HAP-1 (cell line): ENCODE measurements around the gene LUZP1.
"Not testable (repeated sequence)": the region's sequence is repeated elsewhere in the genome, so short reads cannot be mapped to it uniquely, and the experiment has no call there.

Experiments
- DNase-seq, 2 experiments: peaks; one replicate each; pipeline ENCODE4 v3.0.0-alpha.2; 2016 to 2020; ENCODE audit warnings: low spot score in 2 of 2
- H3K27me3 ChIP-seq: fragments of 250-450 bp; sonication (Bioruptor Pico); 2 replicates; pipeline ENCODE4 v1.5.1; 2020; ENCODE audit warnings: low read depth, mild to moderate bottlenecking, moderate library complexity
- H3K36me3 ChIP-seq: fragments of 250-450 bp; sonication (Bioruptor Pico); replicated peaks from 2 replicates; pipeline ENCODE4 v1.5.1; 2020; ENCODE audit warnings: mild to moderate bottlenecking
- H3K4me1 ChIP-seq: fragments of 250-450 bp; sonication (Bioruptor Pico); 2 replicates; pipeline ENCODE4 v1.5.1; 2020; ENCODE audit warnings: mild to moderate bottlenecking
- H3K4me3 ChIP-seq: fragments of 250-450 bp; sonication (Bioruptor Pico); 2 replicates; pipeline ENCODE4 v1.5.1; 2020; ENCODE audit warnings: mild to moderate bottlenecking, moderate library complexity
- H3K9me3 ChIP-seq: fragments of 250-450 bp; sonication (Bioruptor Pico); 2 replicates; pipeline ENCODE4 v1.5.1; 2020; ENCODE audit warnings: mild to moderate bottlenecking, moderate library complexity
- in situ Hi-C: fragments of 300-500 bp; cut with MboI; formaldehyde crosslinking; loops from 3 replicates; pipeline ENCODE4 v1.14.3; 2020; ENCODE audit warnings: low sequenced_read_pairs, inconsistent platforms, mixed read lengths

The LUZP1 gene

DNA sequence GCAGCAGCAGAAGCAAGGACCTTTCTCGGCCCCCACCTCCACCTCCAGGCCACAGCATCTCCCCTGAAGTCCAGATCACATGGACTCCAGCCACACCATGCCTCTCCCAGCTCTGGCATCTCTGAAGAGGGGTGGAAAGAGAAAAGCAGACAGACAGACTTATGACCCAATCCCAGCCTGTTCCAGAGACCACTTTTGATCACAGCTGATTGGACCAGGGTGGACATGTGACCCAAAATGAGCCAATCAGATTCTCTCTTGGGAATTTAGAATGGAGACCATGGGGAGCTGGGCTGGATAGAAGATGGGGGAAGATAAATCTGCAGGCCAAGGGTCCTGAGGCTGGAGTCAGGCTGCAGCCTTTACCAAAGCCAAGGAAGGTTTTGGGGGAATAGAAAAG is 32.2 kb upstream of the LUZP1 start:
- in situ Hi-C loops: no loop called here
- no peaks in the 10 kb centered on the region for H3K9me3 ChIP-seq
- H3K36me3 ChIP-seq: no peaks in the 10 kb centered on the region
- no peaks in the 10 kb centered on the region for H3K27me3 ChIP-seq
- H3K4me1 ChIP-seq: no peaks in the 10 kb centered on the region
- no peak for DNase-seq
- H3K4me3 ChIP-seq: no peak overlapping the region

DNA sequence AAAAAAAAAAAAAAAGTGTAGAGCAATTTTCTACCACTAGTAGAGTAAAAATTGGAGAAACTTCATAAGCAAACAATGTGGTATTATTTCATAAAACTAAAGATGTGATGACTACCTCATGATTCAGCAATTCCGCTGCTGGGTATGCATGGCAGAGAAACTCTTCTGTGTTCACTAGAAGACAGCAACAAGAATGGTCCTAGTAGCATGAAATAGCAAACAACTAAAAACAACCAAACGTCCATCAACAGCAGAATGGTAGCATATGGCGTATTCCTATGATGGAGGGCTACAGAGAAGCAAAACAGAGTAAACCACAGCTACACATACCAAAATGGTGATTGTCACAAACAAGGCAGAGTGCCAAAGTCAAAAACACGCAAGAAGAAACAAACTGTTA is 29.7 kb upstream of the LUZP1 start:
- no peaks in the 10 kb centered on the region for H3K4me1 ChIP-seq
- DNase-seq: no peak
- in situ Hi-C loops: no loop called here

DNA sequence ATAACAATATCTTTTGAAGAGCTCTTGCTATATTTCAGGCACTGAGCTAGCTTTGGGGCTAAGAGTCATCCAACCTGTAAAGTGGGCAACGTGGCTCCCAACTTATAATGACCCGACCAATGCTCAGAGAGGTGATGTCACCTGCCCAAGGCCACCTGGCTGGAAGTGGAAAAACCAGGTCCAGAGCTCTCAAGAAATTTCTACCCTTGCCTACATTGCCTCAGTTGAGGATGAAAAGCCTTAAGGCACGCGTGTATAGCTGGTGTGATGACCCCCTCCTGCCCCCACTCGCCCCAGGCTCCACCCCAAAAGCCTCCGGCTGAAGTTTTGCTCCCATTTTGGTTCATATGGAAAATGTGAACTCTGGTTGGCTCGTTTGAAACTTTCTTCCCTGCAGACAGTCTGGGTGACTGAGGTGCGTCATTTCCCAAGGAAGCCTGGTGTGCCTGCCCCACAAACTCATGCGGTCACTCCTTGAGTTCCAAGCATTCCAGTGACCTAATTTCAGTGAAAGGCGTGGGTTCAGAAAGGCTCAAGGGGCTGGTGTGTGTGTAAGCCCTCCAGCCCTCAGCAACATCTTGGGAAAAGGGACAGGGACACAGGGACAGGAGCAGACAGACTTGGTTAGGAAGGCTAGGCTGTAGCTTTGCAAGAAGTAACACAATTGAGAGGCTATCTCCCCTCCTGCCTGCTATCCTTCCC is 28.1 kb upstream of the LUZP1 start:
- in situ Hi-C loops: no loop called here
- Histone ChIP-seq H3K36me3 (no peaks in the 10 kb centered on the region), H3K4me1 (no peaks in the 10 kb centered on the region), H3K27me3 (no peaks in the 10 kb centered on the region), H3K9me3 (no peaks in the 10 kb centered on the region), H3K4me3 (no peak overlapping the region)
- DNase-seq: no peak

More for the DNA sequence above, 29.7 kb upstream of the LUZP1 start:
- no peaks in the 10 kb centered on the region for H3K27me3 ChIP-seq
- H3K9me3 ChIP-seq: no peaks in the 10 kb centered on the region
- no peaks in the 10 kb centered on the region for H3K36me3 ChIP-seq
- H3K4me3 ChIP-seq: no peak overlapping the region

DNA sequence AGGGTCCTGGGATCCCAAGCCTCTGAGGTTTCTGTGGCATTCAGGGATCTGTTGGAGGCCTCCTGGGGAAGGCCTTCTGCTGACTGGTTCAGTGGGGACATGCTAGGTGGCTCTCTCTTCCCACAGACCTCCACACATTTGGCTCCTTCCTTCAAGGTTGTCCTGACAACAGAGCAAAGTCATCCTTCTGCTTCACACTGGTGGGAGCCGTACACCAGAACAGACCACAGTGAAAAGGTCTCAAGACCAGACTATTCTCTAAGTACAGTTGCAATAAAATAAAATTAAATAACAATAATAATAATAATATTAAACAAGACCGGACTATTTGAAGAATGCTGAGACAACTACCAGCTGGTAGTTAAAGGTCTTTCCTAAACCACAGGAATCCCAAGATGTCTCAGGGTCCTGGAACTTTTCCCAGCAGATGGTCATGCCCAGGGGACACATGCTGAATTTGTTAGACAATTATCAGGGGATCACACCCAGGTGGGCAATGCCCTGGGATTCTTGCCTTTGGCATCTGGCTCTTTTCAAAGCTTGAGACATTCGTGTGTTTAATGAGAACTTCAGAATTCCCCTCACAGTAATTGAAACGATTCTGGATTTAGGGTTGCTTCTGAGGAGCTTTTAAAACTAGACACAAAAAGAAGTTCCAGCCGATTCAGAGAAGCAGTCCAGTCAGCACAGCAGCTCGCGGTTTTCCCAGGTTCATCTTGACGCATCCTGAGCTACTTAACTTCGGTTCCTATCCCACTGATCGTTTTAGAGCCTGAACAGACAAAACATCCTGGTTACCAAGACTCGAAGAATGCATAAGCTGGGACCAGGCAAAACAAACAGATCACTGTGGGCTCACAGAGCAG is 25.7 kb upstream of the LUZP1 start:
- Histone ChIP-seq H3K36me3 (no peaks in the 10 kb centered on the region), H3K4me1 (no peaks in the 10 kb centered on the region), H3K27me3 (no peaks in the 10 kb centered on the region), H3K4me3 (no peak overlapping the region), H3K9me3 (no peaks in the 10 kb centered on the region)
- in situ Hi-C loops: loop anchor here (5.0 kb wide), 1 partner anchor 217 kb away; no protein-coding TSS in a partner anchor
- no peak for DNase-seq

DNA sequence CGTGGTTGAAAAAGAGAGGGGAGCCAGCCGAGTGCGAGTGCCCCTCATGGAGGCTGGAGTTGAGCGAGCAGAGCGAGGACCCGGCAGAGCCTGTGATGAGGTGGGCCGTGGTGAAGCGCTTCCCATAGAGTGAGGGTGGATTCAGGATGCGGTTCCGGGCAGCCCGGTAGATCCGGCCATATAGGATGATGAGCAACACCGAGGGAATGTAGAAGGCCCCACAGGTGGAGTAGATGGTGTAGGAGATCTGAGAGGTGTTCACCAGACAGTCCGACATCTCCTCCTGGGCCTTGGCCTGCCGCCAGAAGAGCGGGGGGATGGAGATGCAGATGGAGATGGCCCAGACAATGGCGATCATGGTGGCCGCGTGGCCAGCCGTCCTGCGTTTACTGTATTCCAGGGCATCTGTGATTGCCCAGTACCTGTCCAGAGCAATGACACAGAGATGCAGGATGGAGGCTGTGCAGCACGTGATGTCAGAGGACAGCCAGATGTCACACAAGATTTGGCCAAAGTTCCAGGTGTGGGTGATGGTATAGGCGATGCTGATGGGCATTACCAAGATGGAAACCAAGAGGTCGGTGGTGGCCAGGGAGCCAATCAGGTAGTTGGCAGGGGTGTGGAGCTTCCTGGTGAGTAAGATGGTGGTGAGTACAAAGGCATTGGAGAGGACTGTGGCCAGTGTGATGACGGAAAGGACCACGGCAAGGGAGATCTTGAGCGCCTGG is 24.9 kb upstream of the LUZP1 start:
- no peak for DNase-seq
- no peaks in the 10 kb centered on the region for H3K27me3 ChIP-seq
- H3K9me3 ChIP-seq: no peaks in the 10 kb centered on the region
- in situ Hi-C loops: loop anchor here (5.0 kb wide), 1 partner anchor 216 kb away; no protein-coding TSS in a partner anchor
- no peak overlapping the region for H3K4me3 ChIP-seq
- H3K4me1 ChIP-seq: no peaks in the 10 kb centered on the region
- no peaks in the 10 kb centered on the region for H3K36me3 ChIP-seq

DNA sequence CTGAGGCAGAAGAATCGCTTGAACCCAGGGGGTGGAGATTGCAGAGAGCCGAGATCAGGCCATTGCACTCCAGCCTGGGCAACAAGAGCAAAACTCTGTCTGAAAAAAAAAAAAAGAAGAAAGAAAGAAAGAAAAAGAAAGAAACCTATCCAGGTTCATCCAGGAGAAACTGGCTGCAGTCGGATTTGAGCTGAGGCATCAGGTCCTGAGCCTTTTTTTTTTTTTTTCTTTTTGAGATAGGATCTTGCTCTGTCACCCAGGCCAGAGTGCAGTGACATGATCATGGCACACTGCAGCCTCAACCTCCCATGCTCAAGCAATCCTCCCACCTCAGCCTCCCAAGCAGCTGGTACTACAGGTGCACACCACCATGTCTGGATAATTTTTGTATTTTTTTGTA is 22.5 kb upstream of the LUZP1 start:
- in situ Hi-C loops: loop anchor here (5.0 kb wide), 1 partner anchor 214 kb away; no protein-coding TSS in a partner anchor

DNA sequence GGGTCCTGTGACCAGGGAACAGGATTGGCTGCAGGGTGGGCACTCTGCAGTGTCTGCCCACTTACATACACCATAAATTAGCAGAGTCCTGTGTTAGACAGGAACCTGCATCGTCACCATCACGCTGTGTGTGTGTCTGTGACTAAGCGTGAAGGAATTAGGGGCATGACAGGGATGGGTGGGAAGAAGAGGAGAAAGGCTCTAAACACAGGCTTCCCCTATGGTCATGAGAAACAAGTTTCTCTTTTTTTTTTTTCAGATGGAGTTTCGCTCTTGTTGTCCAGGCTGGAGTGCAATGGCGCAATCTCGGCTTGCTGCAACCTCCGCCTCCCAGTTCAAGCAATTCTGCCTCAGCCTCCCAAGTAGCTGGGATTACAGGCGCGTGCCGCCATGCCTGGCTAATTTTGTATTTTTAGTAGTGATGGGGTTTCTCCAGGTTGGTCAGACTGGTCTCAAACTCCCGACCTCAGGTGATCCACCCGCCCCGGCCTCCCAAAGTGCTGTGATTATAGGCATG is 20.3 kb upstream of the LUZP1 start:
- H3K27me3 ChIP-seq, H3K9me3 ChIP-seq, H3K4me1 ChIP-seq, DNase-seq, H3K36me3 ChIP-seq, H3K4me3 ChIP-seq: not testable (repeated sequence)
- in situ Hi-C loops: loop anchor here (5.0 kb wide), 1 partner anchor 92 kb away; no protein-coding TSS in a partner anchor

More for the DNA sequence above, 22.5 kb upstream of the LUZP1 start:
- Histone ChIP-seq H3K4me3 (no peak overlapping the region), H3K27me3 (no peaks in the 10 kb centered on the region), H3K9me3 (no peaks in the 10 kb centered on the region), H3K36me3 (no peaks in the 10 kb centered on the region), H3K4me1 (no peaks in the 10 kb centered on the region)
- no peak for DNase-seq

DNA sequence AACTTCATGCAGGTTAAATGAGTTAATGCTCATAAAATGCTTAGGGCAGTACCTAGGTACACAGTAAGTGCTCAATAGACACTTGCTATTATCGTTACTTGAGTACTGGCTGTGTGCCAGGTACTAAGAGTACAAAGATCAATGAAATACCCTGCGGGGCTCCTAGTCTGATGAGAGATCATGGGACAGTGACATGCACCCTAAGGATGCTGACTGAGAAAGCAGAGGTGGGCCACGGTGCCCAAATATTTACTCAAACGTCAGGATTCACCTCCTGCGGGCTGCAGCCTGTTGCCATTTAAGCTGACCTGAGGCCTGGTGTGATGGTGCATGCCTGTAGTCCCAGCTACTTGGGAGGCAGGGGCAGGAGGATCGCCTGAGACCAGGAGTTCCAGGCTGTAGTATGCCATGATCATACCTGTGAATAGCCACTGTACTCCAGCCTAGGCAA is 19.8 kb upstream of the LUZP1 start:
- in situ Hi-C loops: loop anchor here (5.0 kb wide), 1 partner anchor 91 kb away; no protein-coding TSS in a partner anchor
- DNase-seq: no peak

DNA sequence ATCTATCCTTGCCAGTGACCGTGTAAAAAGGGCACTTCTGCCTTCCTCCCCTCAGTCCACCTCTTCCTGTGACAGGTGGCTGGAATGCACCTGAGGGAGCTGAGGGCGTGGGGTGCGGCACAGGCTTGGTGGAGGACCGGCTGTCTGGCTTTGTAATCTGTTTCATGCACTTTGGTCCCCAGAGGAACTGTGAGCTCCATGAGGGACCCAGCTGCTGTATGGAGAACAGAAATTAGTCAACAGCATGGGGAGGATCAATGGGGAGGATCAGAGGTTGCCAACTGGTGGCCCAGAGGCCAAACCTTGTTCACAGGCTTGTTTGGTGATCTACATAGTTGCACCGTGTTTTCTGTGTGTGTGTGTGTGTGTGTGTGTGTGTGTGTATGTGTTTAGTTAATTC is 19.0 kb upstream of the LUZP1 start:
- DNase-seq: no peak
- H3K4me3 ChIP-seq: no peak overlapping the region
- in situ Hi-C loops: loop anchor here (5.0 kb wide), 1 partner anchor 90 kb away; no protein-coding TSS in a partner anchor
- no peaks in the 10 kb centered on the region for H3K27me3 ChIP-seq
- H3K4me1 ChIP-seq: no peaks in the 10 kb centered on the region; the same call in 1 of the 2 replicates
- H3K36me3 ChIP-seq: no peaks in the 10 kb centered on the region
- no peaks in the 10 kb centered on the region for H3K9me3 ChIP-seq

More for the DNA sequence above, 19.8 kb upstream of the LUZP1 start:
- Histone ChIP-seq H3K36me3 (no peaks in the 10 kb centered on the region), H3K4me3 (no peak overlapping the region), H3K9me3 (no peaks in the 10 kb centered on the region), H3K4me1 (no peaks in the 10 kb centered on the region; the same call in 1 of the 2 replicates), H3K27me3 (no peaks in the 10 kb centered on the region)

DNA sequence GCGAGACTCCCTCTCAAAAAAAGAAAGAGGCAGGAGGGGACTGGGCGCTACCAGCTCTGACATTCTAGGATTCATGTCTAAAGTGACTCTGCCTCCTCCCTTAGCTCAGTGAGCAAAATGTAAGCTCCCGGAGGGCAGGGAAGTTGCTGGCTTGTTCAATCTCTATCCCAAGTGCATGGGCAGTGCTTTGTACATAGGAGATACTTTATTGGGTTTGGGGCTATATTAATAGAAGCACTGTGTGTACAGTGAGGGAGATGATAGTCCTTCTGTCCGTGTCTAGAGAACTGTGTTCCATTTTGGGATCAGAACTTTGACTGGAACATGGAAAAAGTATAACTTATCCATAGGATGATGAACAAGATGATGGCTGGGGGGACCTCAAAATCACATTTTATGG is 16.7 kb upstream of the LUZP1 start:
- in situ Hi-C loops: loop anchor here (5.0 kb wide), 1 partner anchor 88 kb away; no protein-coding TSS in a partner anchor

DNA sequence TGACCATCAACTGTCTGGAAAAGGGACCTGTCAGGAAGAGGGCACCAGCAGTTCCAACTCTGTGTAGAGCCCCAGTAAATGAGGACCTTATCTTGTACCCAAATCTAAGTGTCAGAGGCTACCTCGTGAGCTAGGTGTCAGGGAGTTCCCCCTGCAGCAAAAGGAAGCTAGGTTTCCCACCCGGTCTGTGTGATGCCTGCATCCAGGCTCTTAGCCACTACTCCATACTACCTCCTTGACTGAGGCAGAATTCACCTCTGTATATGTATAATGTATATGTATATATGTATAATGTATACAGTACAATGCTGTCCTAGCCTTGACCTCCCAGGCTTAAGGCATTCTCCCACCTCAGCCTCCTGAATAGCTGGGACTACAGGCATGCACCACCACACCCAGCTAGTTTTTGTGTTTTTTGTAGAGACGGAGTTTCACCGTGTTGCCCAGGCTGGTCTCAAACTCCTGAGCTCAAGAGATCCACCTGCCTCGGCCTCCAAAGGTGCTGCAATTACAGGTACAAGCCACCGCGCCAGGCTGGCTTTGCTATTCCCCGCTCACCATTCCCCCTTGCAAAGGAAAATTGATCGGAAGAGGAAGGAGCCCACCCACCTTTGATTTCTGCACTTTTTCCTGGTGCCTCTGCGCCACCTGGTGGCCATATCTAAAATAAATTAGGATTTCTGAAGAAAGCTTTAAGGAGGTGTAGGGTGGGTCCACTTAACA is 15.7 kb upstream of the LUZP1 start:
- H3K4me1 ChIP-seq: no peaks in the 10 kb centered on the region; the same call in 1 of the 2 replicates
- in situ Hi-C loops: no loop called here
- peak overlapping the region; percentile 13; the same call in 1 of the 2 replicates for H3K4me3 ChIP-seq
- no peaks in the 10 kb centered on the region for H3K27me3 ChIP-seq
- DNase-seq: peak; percentile 71 to 72
- no peaks in the 10 kb centered on the region for H3K36me3 ChIP-seq
- no peaks in the 10 kb centered on the region for H3K9me3 ChIP-seq

More for the DNA sequence above, 16.7 kb upstream of the LUZP1 start:
- Histone ChIP-seq H3K27me3 (no peaks in the 10 kb centered on the region), H3K9me3 (no peaks in the 10 kb centered on the region), H3K4me3 (no peak overlapping the region), H3K36me3 (no peaks in the 10 kb centered on the region), H3K4me1 (no peaks in the 10 kb centered on the region; the same call in 1 of the 2 replicates)
- DNase-seq: no peak

DNA sequence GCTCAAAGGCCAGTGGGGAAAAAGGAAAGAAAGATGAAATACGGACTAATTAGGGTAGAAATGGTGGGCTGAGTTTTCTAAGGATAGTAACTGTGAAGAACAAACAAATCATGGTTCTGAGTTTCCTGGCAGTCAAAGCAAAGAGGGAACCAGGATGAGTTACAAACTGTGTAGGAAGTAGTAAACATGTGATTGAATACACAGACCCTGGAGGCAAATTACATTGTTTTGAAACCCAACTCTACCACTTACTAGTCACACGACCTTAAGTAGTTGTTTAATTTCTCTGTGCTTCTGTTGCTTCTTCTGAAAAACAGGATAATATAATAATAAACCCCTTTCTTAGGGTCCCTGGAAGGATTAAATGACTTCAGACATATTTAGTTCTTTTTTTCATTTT is 11.2 kb upstream of the LUZP1 start:
- Histone ChIP-seq H3K27me3 (no peaks in the 10 kb centered on the region), H3K36me3 (no peaks in the 10 kb centered on the region), H3K4me1 (peaks cover 10% of the 10 kb centered on the region; the same call in 1 of the 2 replicates), H3K9me3 (no peaks in the 10 kb centered on the region), H3K4me3 (no peak overlapping the region)
- in situ Hi-C loops: no loop called here
- no peak for DNase-seq
